ENCODE results near the gene RPL19.
A peak's percentile ranks its signal among the peaks of the same experiment; 100 is the strongest.
"Not testable (repeated sequence)": the region's sequence is repeated elsewhere in the genome, so short reads cannot be mapped to it uniquely, and the experiment has no call there.

The RPL19 gene

DNA sequence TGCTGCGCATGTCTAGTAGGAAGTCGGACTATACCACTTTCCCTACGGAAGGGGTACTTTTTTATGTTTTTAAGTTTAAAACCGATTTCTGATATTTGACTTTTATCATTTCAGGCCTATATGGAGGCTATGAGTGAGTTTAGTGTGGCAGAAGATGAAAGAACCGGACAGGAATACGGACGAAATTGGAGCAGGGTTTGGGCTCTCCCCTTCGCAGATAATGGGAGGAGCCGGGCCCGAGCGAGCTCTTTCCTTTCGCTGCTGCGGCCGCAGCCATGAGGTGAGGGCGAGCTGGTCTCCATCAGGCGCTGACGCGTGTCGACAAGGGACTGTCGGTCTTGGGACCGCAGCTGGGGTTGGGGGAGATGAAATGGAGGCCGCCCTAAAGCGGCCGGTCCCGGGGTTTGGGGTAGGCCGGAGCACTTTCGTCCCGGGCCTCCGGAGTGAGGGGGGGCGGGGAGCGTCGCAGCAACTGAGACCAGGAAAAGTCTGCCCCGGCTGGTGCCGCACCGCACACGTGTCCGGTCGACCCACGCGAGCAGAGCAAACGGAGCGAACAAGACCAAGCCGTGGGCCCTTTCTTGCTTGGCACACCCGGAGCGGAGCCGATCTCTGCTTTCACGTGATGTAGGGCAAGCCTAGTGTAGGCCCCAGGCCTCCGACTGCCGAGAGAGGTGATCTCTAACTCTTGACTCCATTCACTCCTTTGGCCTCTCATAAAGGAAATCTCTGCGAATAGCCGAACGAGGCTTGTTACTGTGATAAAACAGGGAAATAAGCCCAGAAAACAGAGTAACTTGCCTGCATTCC lies at the start of gene RPL19:
RPL19 (plus strand) TSS at position 214 of the 810 bp plus-strand sequence; CDS start at position 276, 62 bp downstream.
- intact Hi-C loops (cut with DNase I), result no loop called here
- peak; percentile 45 to 91 (median 80) for DNase-seq

DNA sequence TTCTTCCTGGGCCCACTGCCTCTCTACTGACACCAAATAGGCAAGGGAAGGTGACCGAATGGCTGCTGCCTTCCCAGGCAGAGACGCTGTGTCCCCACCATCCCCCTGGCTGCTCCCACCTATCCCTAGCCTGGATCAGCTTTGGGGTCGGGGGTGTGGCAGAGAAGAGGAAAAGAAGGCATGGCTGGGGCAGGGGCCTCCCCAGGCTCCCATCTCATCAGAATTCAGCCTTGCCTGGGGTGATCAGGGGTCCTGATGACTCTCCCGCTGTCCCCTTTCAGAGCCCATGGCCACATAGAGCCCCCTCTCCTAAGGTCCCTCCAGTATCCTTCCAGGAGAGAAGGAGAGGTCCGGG lies 49.3 kb upstream of the RPL19 start:
- intact Hi-C loops (cut with DNase I), result loop anchor here (5.0 kb wide), 3 partner anchors 83 to 298 kb away; partner anchors contain the start of gene RPL23
- no peak for DNase-seq

DNA sequence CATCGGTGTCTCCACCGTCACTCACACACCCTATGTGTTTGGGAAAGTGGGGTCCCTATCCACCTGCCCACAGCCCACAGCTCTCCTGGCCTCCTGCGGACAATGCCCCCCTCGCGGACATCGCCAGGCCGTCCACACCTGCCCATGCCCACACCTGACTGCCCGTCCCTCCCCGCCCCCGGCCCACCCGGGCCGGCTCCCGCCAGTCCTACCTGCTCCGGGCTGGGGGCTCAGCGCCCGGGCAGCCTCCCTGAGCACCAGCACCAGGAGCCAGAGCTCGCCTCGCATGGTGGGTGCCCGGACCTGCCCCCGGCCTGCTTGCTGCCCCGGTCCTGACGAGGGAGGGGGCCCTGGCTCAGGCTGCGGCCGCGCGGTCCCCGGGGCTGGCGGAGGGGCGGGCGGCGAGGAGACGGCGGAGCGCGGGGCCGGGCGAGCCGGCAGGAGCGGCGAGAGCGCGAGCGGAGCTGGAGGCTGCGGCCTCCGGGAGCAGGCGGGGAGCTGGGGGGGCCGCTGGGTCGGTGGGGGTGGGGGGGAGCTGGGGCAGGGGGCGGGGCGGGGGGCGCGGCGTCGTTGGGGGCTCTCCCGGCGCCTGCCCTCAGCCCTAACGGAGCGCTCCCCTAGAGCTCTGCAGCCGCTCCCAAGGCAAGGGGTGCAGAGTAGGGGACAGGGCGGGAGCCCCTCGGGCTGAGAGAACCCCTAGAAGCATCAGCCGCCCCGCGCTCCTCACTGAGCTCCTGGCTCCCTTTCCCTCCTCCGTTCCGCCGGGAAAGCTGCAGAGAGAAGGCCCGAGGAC lies 48.7 kb upstream of the RPL19 start, which contains the start of gene PLXDC1:
PLXDC1 (minus strand) TSS at position 488 of the 793 bp plus-strand sequence; CDS start at position 288, 200 bp downstream.
- intact Hi-C loops (cut with DNase I), result loop anchor here (5.0 kb wide), 3 partner anchors 84 to 299 kb away; partner anchors contain the start of gene RPL23

DNA sequence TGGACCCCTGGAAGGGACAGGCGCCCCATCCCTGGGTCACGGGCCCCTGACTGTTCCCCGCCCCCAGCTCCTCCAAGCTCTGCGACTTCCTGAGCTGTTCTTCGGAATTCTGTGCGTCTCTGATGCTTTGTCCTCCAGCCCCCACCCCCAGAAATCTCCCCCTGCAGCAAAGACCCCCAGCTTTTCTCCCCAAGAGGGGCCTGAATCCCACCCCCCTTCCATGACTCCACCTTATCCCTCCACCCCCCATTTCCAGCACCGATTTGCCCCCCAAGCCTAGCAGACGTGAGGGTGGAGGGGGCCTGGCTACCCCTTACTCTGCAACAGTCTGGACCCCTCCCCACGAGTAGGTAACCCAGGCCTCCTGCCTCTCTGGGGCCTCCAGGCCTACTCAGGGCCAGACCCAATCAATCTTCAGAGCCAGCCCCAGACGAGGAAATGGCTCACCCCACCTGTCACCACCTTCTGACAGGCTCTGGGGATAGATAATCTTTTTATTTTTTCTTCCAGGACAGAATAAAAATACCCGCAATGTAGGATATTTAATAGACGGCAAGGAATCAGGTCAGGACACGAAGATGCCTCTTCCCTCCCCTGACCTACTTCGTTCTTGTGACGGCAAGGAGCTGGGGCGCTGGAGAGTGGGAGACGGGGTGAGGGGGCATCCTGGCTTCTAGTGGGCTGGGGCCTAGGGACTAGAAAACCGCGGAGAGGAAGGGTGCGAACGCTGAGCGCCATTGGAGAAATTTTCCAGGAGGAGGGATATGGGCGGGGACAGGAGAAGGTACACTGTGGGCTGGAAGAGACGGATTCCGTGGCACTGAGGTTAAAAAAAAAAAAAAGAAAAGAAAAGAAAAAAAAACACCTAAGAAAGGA lies 47.9 kb upstream of the RPL19 start:
- intact Hi-C loops (cut with DNase I), result loop anchor here (5.0 kb wide), 3 partner anchors 85 to 300 kb away; partner anchors contain the start of gene RPL23
- peak; percentile 42 to 89 (median 72) for DNase-seq

More for the DNA sequence above, 48.7 kb upstream of the RPL19 start, which contains the start of gene PLXDC1:
- peak in 5 of 42 donors; percentile 19 to 45 (median 36) for DNase-seq

DNA sequence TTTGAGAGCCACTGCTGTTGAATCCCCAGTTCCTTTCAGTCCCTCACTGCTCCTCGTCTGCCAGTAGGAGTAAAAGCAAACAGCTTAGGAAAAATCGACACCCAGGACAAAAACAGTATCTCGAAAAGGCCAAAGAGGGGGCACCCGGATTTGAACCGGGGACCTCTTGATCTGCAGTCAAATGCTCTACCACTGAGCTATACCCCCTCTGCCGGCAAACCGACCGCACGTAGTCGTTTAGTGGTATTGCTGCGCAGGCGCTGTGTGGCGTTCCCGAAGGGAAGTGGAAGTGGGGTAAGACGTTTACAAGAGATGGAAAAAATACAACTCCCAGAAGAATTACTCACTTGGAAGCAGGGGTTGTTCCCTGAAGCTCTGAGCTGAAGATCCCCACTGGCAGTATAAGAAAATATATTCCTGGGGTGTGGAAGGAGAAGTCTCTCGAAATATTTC lies 46.5 kb upstream of the RPL19 start:
- intact Hi-C loops (cut with DNase I), result loop anchor here (5.0 kb wide), 3 partner anchors 86 to 301 kb away; partner anchors contain the start of gene RPL23
- peak; percentile 87 to 98 (median 95) for DNase-seq

DNA sequence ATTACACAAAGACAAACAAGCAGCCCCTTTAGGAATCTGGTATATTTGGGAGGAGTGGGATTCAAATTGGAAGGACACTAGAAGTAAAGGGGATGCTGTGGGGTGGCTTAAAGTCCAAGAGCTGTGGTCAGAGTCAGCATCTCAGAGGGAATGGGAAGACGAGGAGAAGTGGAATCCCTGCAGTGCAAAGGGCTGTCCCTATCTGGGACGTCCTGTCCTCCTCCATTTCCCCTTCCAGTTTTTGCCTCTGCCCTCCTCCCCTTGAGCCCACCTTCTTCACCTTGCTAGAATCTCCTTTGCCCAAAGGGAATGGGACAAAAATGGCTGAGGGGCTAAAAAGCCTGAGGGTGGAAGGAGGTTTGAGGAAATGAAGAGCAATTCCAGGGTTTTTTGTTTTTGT lies 44.4 kb upstream of the RPL19 start:
- DNase-seq, result no peak

DNA sequence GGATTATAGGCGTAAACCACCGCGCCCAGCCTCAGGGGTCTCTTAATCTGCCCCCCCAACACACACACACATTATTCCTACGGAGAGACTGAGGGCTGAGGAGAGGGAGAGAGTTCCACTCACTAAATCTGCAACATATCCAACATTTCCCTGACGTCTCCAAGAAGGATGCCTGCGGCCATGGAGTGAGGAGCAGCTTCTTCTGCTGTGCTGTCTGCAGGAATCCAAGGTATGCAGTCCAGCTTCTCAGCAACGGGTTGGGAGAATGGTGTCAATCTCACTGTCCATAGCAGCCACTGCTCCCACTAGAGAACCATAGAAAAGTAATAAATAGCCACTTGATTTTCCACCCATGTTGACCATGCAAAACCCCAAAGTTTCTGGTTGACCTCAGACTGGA lies 43.6 kb upstream of the RPL19 start:
- intact Hi-C loops (cut with DNase I), result no loop called here

More for the DNA sequence above, 44.4 kb upstream of the RPL19 start:
- intact Hi-C loops (cut with DNase I), result no loop called here

DNA sequence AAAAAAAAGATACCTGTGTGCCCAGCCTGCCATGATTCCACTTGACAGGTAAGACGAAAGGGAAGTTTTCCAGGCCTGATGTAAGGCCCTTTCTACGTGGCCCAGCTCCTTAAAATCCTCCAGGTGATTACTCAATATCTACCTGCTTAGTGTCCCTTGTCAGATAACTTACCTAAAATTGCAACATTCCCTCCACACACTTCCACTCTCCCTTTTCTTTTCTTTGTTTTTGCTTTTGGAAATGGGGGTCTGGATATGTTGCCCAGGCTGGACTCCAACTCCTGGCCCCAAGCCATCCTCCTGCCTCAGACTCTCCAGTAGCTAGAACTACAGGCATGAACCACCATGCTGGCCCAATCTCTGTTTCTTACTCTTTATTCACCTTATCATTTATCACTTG lies 41.5 kb upstream of the RPL19 start:
- DNase-seq, result no peak
- intact Hi-C loops (cut with DNase I), result no loop called here

More for the DNA sequence above, 43.6 kb upstream of the RPL19 start:
- no peak for DNase-seq

DNA sequence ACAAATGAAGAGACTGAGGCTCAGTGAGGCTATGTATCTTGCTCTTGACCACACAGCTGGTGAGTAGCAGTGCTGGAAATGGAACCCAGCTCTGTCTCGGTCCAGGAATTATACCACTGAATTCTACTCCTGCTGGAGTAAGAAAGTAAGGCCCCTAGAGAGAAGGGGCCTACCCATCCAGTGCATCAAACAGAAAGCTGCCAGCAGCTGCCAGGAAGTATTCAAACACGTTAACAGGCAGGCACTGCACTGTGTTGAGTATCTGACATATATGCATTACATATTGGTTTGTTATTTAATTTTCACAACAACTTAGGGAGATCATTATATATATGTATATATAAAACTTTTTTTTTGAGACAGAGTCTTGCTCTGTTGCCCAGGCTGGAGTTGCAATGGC lies 38.1 kb upstream of the RPL19 start:
- intact Hi-C loops (cut with DNase I), result no loop called here
- no peak for DNase-seq

DNA sequence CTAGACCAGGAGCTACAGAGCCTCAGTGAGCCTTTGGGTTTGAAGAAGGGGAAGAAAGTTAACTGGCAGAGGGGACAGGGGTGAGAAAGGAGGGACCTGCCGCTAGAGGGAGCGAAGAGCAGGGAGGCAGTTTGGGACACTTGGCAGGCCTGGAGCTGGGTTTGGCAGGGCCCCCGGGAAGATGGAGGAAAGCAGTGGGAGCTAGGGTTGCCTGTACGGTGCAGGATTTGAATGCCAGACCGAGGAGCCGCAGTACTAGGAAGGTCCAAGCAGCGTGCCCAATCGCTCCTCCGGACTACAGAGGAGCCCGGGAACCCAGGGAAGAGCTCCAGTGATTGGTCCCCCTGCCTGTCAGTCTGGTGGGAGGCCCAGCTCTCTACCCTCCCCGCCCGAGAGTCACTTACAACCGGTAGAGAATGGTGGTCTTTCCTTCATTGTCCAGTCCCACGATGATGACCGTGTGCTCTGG lies 35.4 kb upstream of the RPL19 start:
- peak; percentile 38 to 85 (median 71) for DNase-seq
- intact Hi-C loops (cut with DNase I), result no loop called here

DNA sequence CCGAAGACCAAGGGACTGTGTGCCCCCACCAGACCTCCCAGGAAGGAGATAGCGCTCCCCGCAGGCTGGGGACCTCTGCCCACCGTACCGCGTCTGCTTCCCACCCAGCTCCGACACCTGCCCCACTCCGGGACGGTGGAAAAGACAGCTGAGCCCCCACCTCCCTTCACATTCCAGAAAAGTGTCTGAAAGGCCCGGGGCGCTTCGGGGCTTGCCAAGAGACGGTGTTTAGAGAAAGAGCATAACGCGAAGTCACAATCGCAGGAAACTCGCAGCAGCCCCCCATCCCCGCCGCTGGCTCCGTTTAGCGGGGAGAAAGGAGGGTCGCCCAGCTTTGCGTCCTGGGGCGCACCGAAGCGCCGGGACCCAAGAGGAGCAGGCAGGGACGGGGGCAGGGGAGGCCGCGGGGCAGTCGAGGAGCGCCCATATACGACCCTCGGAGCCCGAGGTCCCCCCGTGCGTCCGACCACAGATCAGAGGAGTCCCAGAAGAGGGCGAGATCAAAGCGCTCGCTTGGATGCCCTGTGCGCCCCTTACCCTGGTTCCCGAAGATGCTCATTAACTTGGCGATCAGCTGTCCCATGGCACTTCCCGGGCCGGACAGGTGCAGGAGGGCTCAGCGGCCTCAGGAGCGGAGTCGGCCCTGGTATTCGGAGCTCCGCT lies 34.8 kb upstream of the RPL19 start:
- DNase-seq, result no peak
- intact Hi-C loops (cut with DNase I), result no loop called here

DNA sequence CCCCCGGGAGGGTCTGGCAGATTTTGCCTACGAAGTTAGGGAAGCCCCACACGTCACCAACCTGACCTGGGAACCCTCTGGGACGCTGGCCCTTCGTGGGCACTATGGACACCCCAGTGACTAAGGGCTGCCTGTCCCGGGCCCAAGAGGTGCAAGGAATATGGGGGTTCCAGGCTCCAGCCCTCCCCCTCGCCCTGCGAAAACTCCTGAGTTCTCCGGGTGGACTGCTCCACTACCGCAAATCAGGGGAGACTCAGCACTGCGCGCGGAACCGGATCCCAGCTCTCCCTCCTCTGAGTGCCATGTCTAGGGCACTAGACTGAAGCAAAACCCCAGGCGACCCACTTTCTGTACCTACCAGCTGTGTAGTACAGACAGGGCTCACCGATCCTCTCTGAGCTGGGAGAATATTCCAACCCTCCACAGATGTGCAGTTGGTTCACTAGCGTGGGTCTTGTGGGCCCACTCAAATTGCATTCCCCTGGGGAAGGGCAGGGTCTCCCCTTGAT lies 34.2 kb upstream of the RPL19 start, which contains the start of gene ARL5C:
ARL5C (minus strand) TSS at position 321 of the 509 bp plus-strand sequence. CDS start 401 bp downstream, outside the sequence.
- no peak for DNase-seq
- intact Hi-C loops (cut with DNase I), result no loop called here

DNA sequence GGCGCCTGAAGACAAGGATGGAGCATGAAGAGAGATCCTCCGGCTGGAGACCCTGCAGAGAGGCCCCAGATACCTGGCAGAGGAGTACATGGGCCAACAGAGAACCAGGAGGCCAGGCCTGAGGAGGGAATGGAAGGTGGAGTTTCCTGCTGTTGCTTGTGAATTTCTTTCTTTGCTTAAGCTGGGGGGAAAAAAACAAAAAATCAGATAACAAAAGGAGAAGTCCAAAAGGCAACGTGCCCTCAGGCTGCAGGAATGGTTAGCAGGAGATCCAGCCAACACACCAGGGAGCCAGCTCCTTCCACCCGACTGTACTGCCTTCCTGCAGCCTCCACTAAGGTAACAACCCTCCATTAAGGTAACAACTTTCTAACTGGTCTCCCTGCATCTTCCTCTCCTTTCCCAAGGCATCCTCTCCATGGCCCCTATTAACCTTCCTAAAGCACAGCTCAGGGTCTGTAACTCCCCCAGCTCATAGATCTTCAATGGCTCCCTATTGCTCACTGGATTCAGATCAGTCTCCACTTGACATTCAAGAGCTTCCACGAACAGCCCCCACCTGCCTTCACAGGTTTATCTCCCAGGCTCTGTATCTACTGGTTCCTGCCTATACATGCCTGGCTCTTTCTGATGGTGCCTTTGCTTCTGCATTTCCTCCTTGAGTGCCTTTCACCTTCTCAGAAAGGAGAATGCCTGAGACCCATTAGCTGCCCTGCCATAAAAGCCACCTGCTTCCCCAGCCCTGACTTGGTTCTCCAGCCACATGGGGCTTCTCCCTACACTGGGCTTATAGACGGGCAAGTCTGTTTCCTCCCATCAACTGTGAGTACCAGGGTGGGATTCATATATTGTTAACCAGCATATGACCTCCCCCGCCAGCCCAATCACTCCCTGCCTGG lies 33.4 kb upstream of the RPL19 start:
- intact Hi-C loops (cut with DNase I), result no loop called here
- no peak for DNase-seq

DNA sequence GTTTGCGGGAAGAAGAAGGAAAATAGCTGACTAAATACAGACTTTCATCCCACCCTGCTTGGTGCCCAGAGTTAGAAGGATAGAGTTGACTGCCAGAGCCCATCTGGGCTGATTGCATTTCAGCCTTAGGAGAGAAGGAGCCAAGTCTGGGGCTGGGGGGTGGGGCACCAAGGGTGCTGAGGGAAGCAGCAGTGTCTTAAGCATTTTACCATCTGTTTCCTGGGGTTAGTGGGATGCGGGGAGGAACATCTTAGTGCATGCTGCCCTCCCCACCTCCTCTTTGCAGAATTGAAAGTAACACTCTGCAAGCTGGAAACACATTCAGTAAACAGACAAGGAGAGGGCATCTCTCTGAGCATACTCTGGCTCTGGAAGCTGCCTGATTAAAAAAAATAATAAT lies 32.6 kb upstream of the RPL19 start:
- intact Hi-C loops (cut with DNase I), result no loop called here
- DNase-seq, result peak in 8 of 42 donors; percentile 22 to 58 (median 38)

DNA sequence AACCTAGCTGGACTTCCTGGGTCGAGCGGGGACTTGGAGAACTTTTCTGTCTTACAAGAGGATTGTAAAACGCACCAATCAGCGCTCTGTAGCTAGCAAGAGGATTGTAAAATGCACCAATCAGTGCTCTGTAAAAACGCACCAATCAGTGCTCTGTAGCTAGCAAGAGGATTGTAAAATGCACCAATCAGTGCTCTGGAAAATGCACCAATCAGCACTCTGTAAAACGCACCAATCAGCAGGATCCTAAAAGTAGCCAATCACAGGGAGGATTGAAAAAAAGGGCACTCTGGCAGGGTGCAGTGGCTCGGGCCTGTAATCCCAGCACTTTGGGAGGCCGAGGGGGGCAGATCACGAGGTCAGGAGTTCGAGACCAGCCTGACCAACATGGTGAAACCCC lies 31.6 kb upstream of the RPL19 start:
- DNase-seq; intact Hi-C loops (cut with DNase I): not testable (repeated sequence)

DNA sequence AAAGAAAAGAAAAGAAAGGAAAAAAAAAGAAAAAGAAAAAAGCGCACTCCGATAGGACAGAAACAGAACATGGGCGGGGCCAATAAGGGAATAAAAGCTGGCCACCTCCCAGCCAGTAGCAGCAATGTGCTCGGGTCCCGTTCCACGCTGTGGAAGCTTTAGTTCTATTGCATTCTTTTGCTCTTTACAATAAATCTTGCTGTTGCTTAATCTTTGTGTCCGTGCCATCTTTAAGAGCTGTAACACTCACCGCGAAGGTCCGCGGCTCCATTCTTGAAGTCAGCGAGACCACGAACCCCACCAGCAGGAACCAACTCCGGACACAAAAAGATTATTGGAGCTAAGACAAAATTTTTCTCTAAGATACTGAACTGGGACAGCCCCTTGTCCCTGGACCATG lies 31.0 kb upstream of the RPL19 start:
- intact Hi-C loops (cut with DNase I), result no loop called here
- DNase-seq, result no peak

DNA sequence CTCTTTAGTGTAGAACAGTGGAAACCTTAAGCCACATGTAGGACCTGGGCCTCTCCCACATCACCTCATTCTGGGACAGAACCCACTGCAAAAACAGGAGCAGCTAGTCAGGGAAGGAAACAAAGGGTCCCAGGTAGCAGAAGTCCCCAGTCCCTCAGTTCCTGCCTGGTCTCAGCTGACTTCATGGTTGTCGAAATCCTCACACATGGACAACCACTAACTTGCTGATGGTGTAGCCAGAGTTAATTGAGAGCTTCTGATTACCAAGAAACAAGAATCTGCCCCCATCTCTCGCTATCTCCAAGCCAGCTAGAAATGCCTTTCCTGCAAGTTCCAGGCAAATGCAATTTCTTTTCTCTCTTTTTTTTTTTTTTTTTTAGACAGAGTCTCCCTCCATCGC lies 30.6 kb upstream of the RPL19 start:
- intact Hi-C loops (cut with DNase I), result no loop called here
- DNase-seq, result no peak
